Keratinocyte (primary cell): Measurements from ENCODE around the gene GIPR. TPM values are rescaled to one million over a fixed set of nuclear protein-coding genes. Genes with fewer than 3 reads are reported as not detected.

Experiments
- DNase-seq: peaks from one replicate; pipeline ENCODE4 v3.0.0-alpha.2; 2011; ENCODE audit warnings: low read depth, missing footprints, low spot score
- FAIRE-seq: peaks from 2 replicates; lab custom pipeline; 2011; peaks lifted over from hg19 to GRCh38; lab: Jason Lieb, UNC
- H2AFZ ChIP-seq: 2 replicates; pipeline ENCODE4 v1.6.0; 2012; ENCODE audit warnings: low read length, control low read depth, inconsistent platforms; ENCODE audit not compliant: control insufficient read depth
- H3K27ac ChIP-seq: 2 replicates; pipeline ENCODE4 v1.5.1; 2011; ENCODE audit warnings: low read length; ENCODE audit not compliant: control insufficient read depth, insufficient read depth
- H3K27me3 ChIP-seq: 3 replicates; pipeline ENCODE4 v1.6.0; 2011; ENCODE audit warnings: low read length; ENCODE audit not compliant: control insufficient read depth, insufficient read depth; ENCODE audit errors: extremely low read depth
- H3K36me3 ChIP-seq, 2 experiments: 2 replicates in 1 of 2; 3 replicates in 1 of 2; pipeline ENCODE4 v1.5.1; 2011; ENCODE audit warnings: low read length in 2 of 2, mild to moderate bottlenecking in 1 of 2; ENCODE audit not compliant: control insufficient read depth in 2 of 2, insufficient read depth in 2 of 2; ENCODE audit errors: extremely low read depth in 1 of 2
- H3K4me1 ChIP-seq: 3 replicates; pipeline ENCODE4 v1.5.1; 2011; ENCODE audit warnings: low read length; ENCODE audit not compliant: control insufficient read depth, insufficient read depth; ENCODE audit errors: extremely low read depth
- H3K4me2 ChIP-seq: 3 replicates; pipeline ENCODE4 v1.6.0; 2011; ENCODE audit warnings: low read depth, low read length; ENCODE audit not compliant: control insufficient read depth, insufficient read depth; ENCODE audit errors: extremely low read depth
- H3K4me3 ChIP-seq, 3 experiments: fragments of 200-600 bp in 1 of 3; sonication (generic) in 1 of 3; 2 replicates in 2 of 3; 3 replicates in 1 of 3; pipeline ENCODE4 v1.5.1; 2011 to 2016; ENCODE audit warnings: low read length in 3 of 3, mild to moderate bottlenecking in 3 of 3, control low read depth in 2 of 3, inconsistent platforms in 1 of 3, low read depth in 1 of 3, mixed read lengths in 1 of 3, mixed run types in 1 of 3, moderate library complexity in 1 of 3; ENCODE audit not compliant: control insufficient read depth in 2 of 3, insufficient read depth in 2 of 3; ENCODE audit errors: extremely low read depth in 1 of 3
- H3K79me2 ChIP-seq: 2 replicates; pipeline ENCODE4 v1.6.0; 2012; ENCODE audit warnings: low read length; ENCODE audit not compliant: control insufficient read depth, insufficient read depth
- H3K9ac ChIP-seq: 3 replicates; pipeline ENCODE4 v1.6.0; 2011; ENCODE audit warnings: low read length; ENCODE audit not compliant: control insufficient read depth, insufficient read depth; ENCODE audit errors: extremely low read depth
- H3K9me1 ChIP-seq: 3 replicates; pipeline ENCODE4 v1.6.0; 2011; ENCODE audit warnings: low read length; ENCODE audit not compliant: control insufficient read depth, insufficient read depth; ENCODE audit errors: extremely low read depth
- H3K9me3 ChIP-seq: 2 replicates; pipeline ENCODE4 v1.5.1; 2012; ENCODE audit warnings: low read depth, low read length; ENCODE audit not compliant: control insufficient read depth
- H4K20me1 ChIP-seq: 3 replicates; pipeline ENCODE4 v1.6.0; 2011; ENCODE audit warnings: low read length; ENCODE audit not compliant: control insufficient read depth, insufficient read depth; ENCODE audit errors: extremely low read depth
- CTCF ChIP-seq, 3 experiments: IDR thresholded peaks in 1 of 3; conservative IDR thresholded peaks in 1 of 3; optimal IDR thresholded peaks in 1 of 3; 2 replicates in 2 of 3; 3 replicates in 1 of 3; pipeline versions ENCODE3 to v1.5.1; 2011; ENCODE audit warnings: low read length in 3 of 3, mild to moderate bottlenecking in 3 of 3, moderate library complexity in 2 of 3, control low read depth in 1 of 3, inconsistent platforms in 1 of 3; ENCODE audit not compliant: insufficient read depth in 2 of 3; ENCODE audit errors: extremely low read depth in 1 of 3
- EZH2 ChIP-seq: IDR thresholded peaks from one replicate; pipeline ENCODE4 v1.6.1; 2012; ENCODE audit warnings: inconsistent platforms, mild to moderate bottlenecking, low read length, moderate library complexity
- dilution Hi-C: fragments of 300-500 bp; cut with MboI; formaldehyde crosslinking; loops from one replicate; pipeline ENCODE4 v1.7.0; 2020; ENCODE audit warnings: low sequenced_read_pairs; ENCODE audit not compliant: extremely low pct_ligation_motif_present
- polyA plus RNA-seq, 5 experiments: library from polyadenylated mRNA; depleted of rRNA in 3 of 5; stranded (reverse) in 3 of 5; stranded (forward) in 1 of 5; unstranded in 1 of 5; fragments of >200 nt; gene quantifications; 1 replicate in 1 of 5; 2 replicates in 3 of 5; 3 replicates in 1 of 5; pipeline versions ENCODE4 v1.2.1 to v1.2.3, GENCODE V29; 2011 to 2012; ENCODE audit warnings: missing spikeins in 2 of 5, low read depth in 1 of 5, low replicate concordance in 1 of 5

The GIPR gene
- polyA plus RNA-seq, 1 donor (not counting 4 experiments of a cell fraction or from before 2014, with no cell fraction given), result 1.4 TPM

GRCh38 chr19:45692187-45693105 is 24.4 kb downstream of the GIPR start, which contains the start of gene QPCTL:
Gene QPCTL, plus strand, starts transcription at chr19:45692666. Its CDS starts 38 bp downstream, at chr19:45692704.
- dilution Hi-C loops, result no loop called here
- peaks cover 20 to 25% of the 10 kb centered on the region in 2 experiments for H3K36me3 ChIP-seq
- no peaks in the 10 kb centered on the region for H4K20me1 ChIP-seq
- peak within 1 kb of the TSS; percentile 79 to 98 (median 98) for H3K4me3 ChIP-seq
- peak; percentile 93 for FAIRE-seq
- DNase-seq, result peak; percentile 98
- peak within 1 kb of the TSS; percentile 99 for H2AFZ ChIP-seq
- H3K4me1 ChIP-seq, result peaks cover 11% of the 10 kb centered on the region
- no peaks in the 10 kb centered on the region for H3K9me1 ChIP-seq
- no peaks in the 10 kb centered on the region for H3K27me3 ChIP-seq
- H3K79me2 ChIP-seq, result peaks cover 36% of the 10 kb centered on the region
- H3K4me2 ChIP-seq, result peak within 1 kb of the TSS; percentile 97
- no peak for TF ChIP-seq CTCF (optimal IDR thresholded peaks at IDR 0.05 in 1 of 3, IDR thresholded peaks at IDR 0.05 in 1 of 3, conservative IDR thresholded peaks at IDR 0.05 in 1 of 3; ENCODE audit: extremely low read depth in 1 of 3, insufficient read depth in 2 of 3, low read length in 3 of 3)
- no peak for TF ChIP-seq EZH2
- H3K9me3 ChIP-seq, result no peaks in the 10 kb centered on the region
- peak within 1 kb of the TSS; percentile 96 for H3K9ac ChIP-seq
- H3K27ac ChIP-seq, result peak within 1 kb of the TSS; percentile 93

- Histone ChIP-seq H3K4me2 (peak overlapping the region; percentile 97), H3K27ac (peak overlapping the region; percentile 93), H3K9me1 (no peaks in the 10 kb centered on the region), H3K4me1 (peaks cover 18% of the 10 kb centered on the region), H4K20me1 (no peaks in the 10 kb centered on the region), H3K9me3 (no peaks in the 10 kb centered on the region), H3K79me2 (peaks cover 32% of the 10 kb centered on the region), H3K27me3 (no peaks in the 10 kb centered on the region), H3K9ac (peak overlapping the region; percentile 96), H3K36me3 (peaks cover 14 to 19% of the 10 kb centered on the region in 2 experiments), H3K4me3 (peak overlapping the region; percentile 79 to 98 (median 98)), H2AFZ (peak overlapping the region; percentile 78)
- TF ChIP-seq CTCF (optimal IDR thresholded peaks at IDR 0.05 in 1 of 3, IDR thresholded peaks at IDR 0.05 in 1 of 3, conservative IDR thresholded peaks at IDR 0.05 in 1 of 3; ENCODE audit: extremely low read depth in 1 of 3, insufficient read depth in 2 of 3, low read length in 3 of 3) (peak; percentile 84 to 97 (median 88)), EZH2 (no peak)
- dilution Hi-C loops, result no loop called here
- FAIRE-seq (no peak), DNase-seq (no peak)
These were observed 25.2 kb downstream of the GIPR start for GRCh38 chr19:45693106-45693788.
